Neural cell (in vitro differentiated cells): ENCODE results near the gene GALE. TPM values are rescaled to one million over a fixed set of nuclear protein-coding genes. Genes with fewer than 3 reads are reported as not detected.
"Not testable (repeated sequence)": the region's sequence is repeated elsewhere in the genome, so short reads cannot be mapped to it uniquely, and the experiment has no call there.

Experiments
- H2AFZ ChIP-seq: fragments of 200-600, 300-800 bp; sonication (generic), shearing (Covaris generic); 2 replicates; pipeline ENCODE4 v1.6.0; 2014; ENCODE audit warnings: low read depth, mild to moderate bottlenecking, antibody characterized with exemption, low read length, moderate library complexity
- H3F3A ChIP-seq: fragments of 200-600 bp; shearing (Covaris generic); 2 replicates; pipeline ENCODE4 v1.6.1; 2016; ENCODE audit warnings: mild to moderate bottlenecking, moderate library complexity, mixed read lengths, antibody characterized with exemption, low read length; ENCODE audit not compliant: insufficient read depth, poor library complexity, severe bottlenecking
- H3K27ac ChIP-seq: fragments of 200-600, 300-800 bp; sonication (generic), shearing (Covaris generic); 2 replicates; pipeline ENCODE4 v1.5.1; 2014; ENCODE audit warnings: mild to moderate bottlenecking, low read length, moderate library complexity
- H3K27me3 ChIP-seq: fragments of 300-800, 200-600 bp; sonication (generic), shearing (Covaris generic); 2 replicates; pipeline ENCODE4 v1.6.0; 2014; ENCODE audit warnings: mild to moderate bottlenecking, low read depth, low read length, moderate library complexity; ENCODE audit not compliant: insufficient read depth
- H3K36me3 ChIP-seq: fragments of 300-800, 200-600 bp; sonication (generic), shearing (Covaris generic); 2 replicates; pipeline ENCODE4 v1.5.1; 2014; ENCODE audit warnings: mild to moderate bottlenecking, antibody characterized with exemption, low read length, moderate library complexity; ENCODE audit not compliant: insufficient read depth
- H3K4me2 ChIP-seq: fragments of 300-800, 200-600 bp; sonication (generic), shearing (Covaris generic); 2 replicates; pipeline ENCODE4 v1.6.0; 2014; ENCODE audit warnings: mild to moderate bottlenecking, low read length
- H3K4me3 ChIP-seq: fragments of 300-800, 200-600 bp; sonication (generic), shearing (Covaris generic); 2 replicates; pipeline ENCODE4 v1.5.1; 2014; ENCODE audit warnings: mild to moderate bottlenecking, low read length, moderate library complexity
- H3K79me2 ChIP-seq: fragments of 200-600 bp; shearing (Covaris generic); replicated peaks from 2 replicates; pipeline ENCODE4 v1.6.0; 2014; ENCODE audit warnings: mild to moderate bottlenecking, low read length, moderate library complexity; ENCODE audit not compliant: insufficient read depth
- H3K9ac ChIP-seq: fragments of 300-800, 200-600 bp; sonication (generic), shearing (Covaris generic); 2 replicates; pipeline ENCODE4 v1.6.1; 2016; ENCODE audit warnings: mild to moderate bottlenecking, low read length, mixed read lengths
- H3K9me2 ChIP-seq: fragments of 200-600 bp; shearing (Covaris generic); 2 replicates; pipeline ENCODE4 v1.6.1; 2016; ENCODE audit warnings: mild to moderate bottlenecking, low read length, mixed read lengths; ENCODE audit not compliant: insufficient read depth
- H3K9me3 ChIP-seq: fragments of 200-600, 300-800 bp; sonication (generic), shearing (Covaris generic); 2 replicates; pipeline ENCODE4 v1.6.1; 2016; ENCODE audit warnings: mild to moderate bottlenecking, mixed run types, low read length, moderate library complexity, mixed read lengths
- H4K20me1 ChIP-seq: fragments of 200-600 bp; shearing (Covaris generic); 2 replicates; pipeline ENCODE4 v1.6.1; 2016; ENCODE audit warnings: mild to moderate bottlenecking, mixed run types; ENCODE audit not compliant: insufficient read depth
- CTCF ChIP-seq: fragments of 450-650 bp; IDR thresholded peaks from 2 replicates; pipeline ENCODE4 v1.5.1; 2014; ENCODE audit warnings: antibody characterized with exemption, mild to moderate bottlenecking, moderate library complexity; ENCODE audit not compliant: poor library complexity, severe bottlenecking
- EP300 ChIP-seq: fragments of 450-650 bp; conservative IDR thresholded peaks from 2 replicates; pipeline ENCODE4 v1.6.1; 2014; ENCODE audit warnings: antibody characterized with exemption, mild to moderate bottlenecking, moderate library complexity; ENCODE audit not compliant: poor library complexity, severe bottlenecking
- EZH2 ChIP-seq: fragments of 200-600, 300-800 bp; shearing (Covaris generic), sonication (generic); IDR thresholded peaks from 2 replicates; pipeline ENCODE4 v1.6.1; 2014; ENCODE audit warnings: antibody characterized with exemption, low read length, borderline replicate concordance, mild to moderate bottlenecking; ENCODE audit not compliant: insufficient read depth, poor library complexity, severe bottlenecking
- MXI1 ChIP-seq: fragments of 450-650 bp; conservative IDR thresholded peaks from 2 replicates; pipeline ENCODE4 v1.6.1; 2014; ENCODE audit warnings: antibody characterized with exemption, mild to moderate bottlenecking; ENCODE audit not compliant: poor library complexity, severe bottlenecking
- POLR2AphosphoS5 ChIP-seq: IDR thresholded peaks from 2 replicates; pipeline ENCODE4 v1.6.1; 2012
- RAD21 ChIP-seq: fragments of 450-650 bp; conservative IDR thresholded peaks from 2 replicates; pipeline ENCODE4 v1.6.1; 2014; ENCODE audit warnings: antibody characterized with exemption, mild to moderate bottlenecking, moderate library complexity
- REST ChIP-seq: IDR thresholded peaks from 2 replicates; pipeline ENCODE4 v1.6.1; 2012; ENCODE audit warnings: borderline replicate concordance
- SMC3 ChIP-seq: fragments of 450-650 bp; conservative IDR thresholded peaks from 2 replicates; pipeline ENCODE4 v1.6.1; 2014; ENCODE audit warnings: antibody characterized with exemption, mild to moderate bottlenecking, moderate library complexity; ENCODE audit not compliant: poor library complexity
- TAF1 ChIP-seq: IDR thresholded peaks from 2 replicates; pipeline ENCODE4 v1.6.1; 2012; ENCODE audit warnings: low read depth
- polyA plus RNA-seq: library from polyadenylated mRNA; depleted of rRNA; stranded (reverse); fragments of >200 nt; gene quantifications from 2 replicates; pipeline ENCODE4 v1.2.3, GENCODE V29; 2014

GALE gene
- polyA plus RNA-seq, 1 donor from 2014 or later, result 109 TPM

GRCh38 chr1:23847482-23848095, 47.0 kb upstream of the GALE start:
- not testable (repeated sequence) for H3K27ac ChIP-seq, H3K27me3 ChIP-seq, H3F3A ChIP-seq, H3K4me2 ChIP-seq, H3K79me2 ChIP-seq, H2AFZ ChIP-seq, H3K9me2 ChIP-seq, H4K20me1 ChIP-seq, H3K4me3 ChIP-seq, H3K9ac ChIP-seq, H3K36me3 ChIP-seq, H3K9me3 ChIP-seq

- Histone ChIP-seq H3K9me3 (no peaks in the 10 kb centered on the region), H3K4me2 (no peak overlapping the region), H3K79me2 (no peaks in the 10 kb centered on the region), H4K20me1 (no peaks in the 10 kb centered on the region), H3K27ac (no peak overlapping the region), H3F3A (no peaks in the 10 kb centered on the region), H3K36me3 (peaks cover 5% of the 10 kb centered on the region), H2AFZ (no peak overlapping the region), H3K27me3 (no peaks in the 10 kb centered on the region), H3K9me2 (no peaks in the 10 kb centered on the region), H3K9ac (no peak overlapping the region), H3K4me3 (no peak overlapping the region)
- TF ChIP-seq POLR2AphosphoS5 (no peak), EZH2 (no peak), REST (no peak), RAD21 (no peak)
These were observed 44.6 kb upstream of the GALE start for GRCh38 chr1:23845163-23845562.

GRCh38 chr1:23843644-23844043, 43.1 kb upstream of the GALE start:
- TF ChIP-seq TAF1, result no peak
- no peak for TF ChIP-seq MXI1
- no peak for TF ChIP-seq EP300
- no peak for TF ChIP-seq REST
- no peak for TF ChIP-seq RAD21
- TF ChIP-seq CTCF, result no peak
- no peak for TF ChIP-seq SMC3
- TF ChIP-seq EZH2, result no peak
- TF ChIP-seq POLR2AphosphoS5, result no peak
- H3K79me2 ChIP-seq, result no peaks in the 10 kb centered on the region
- no peaks in the 10 kb centered on the region for H4K20me1 ChIP-seq
- peaks cover 3% of the 10 kb centered on the region for H3K27me3 ChIP-seq
- H3K27ac ChIP-seq, result no peak overlapping the region
- no peaks in the 10 kb centered on the region for H3F3A ChIP-seq
- no peak overlapping the region for H3K4me3 ChIP-seq
- no peaks in the 10 kb centered on the region for H3K9me3 ChIP-seq
- H3K4me2 ChIP-seq, result no peak overlapping the region
- H2AFZ ChIP-seq, result no peak overlapping the region
- no peaks in the 10 kb centered on the region for H3K9me2 ChIP-seq
- peaks cover 5% of the 10 kb centered on the region for H3K36me3 ChIP-seq
- H3K9ac ChIP-seq, result no peak overlapping the region
